ENCODE results near the gene NRL. TPM values are rescaled to one million over a fixed set of nuclear protein-coding genes. Genes with fewer than 3 reads are reported as not detected.

NRL gene
- total RNA-seq, 1 donor from 2014 or later = 2.3 TPM

- Mint-ChIP-seq H3K27ac (no peak overlapping the region), H3K4me3 (ENCODE audit: low read depth) (no peak overlapping the region), H3K9me3 (ENCODE audit: low read depth) (no peaks in the 10 kb centered on the region), H3K4me1 (ENCODE audit: low read depth) (peaks cover 16% of the 10 kb centered on the region), H3K27me3 (no peaks in the 10 kb centered on the region), H3K36me3 (ENCODE audit: insufficient read depth) (peaks cover 1% of the 10 kb centered on the region)
- DNase-seq (ENCODE audit: low spot score, unreplicated experiment) = no peak
- no peak for TF ChIP-seq CTCF (IDR thresholded peaks at IDR 0.05; ENCODE audit: unreplicated experiment)
Measured at GRCh38 chr14:24132976-24133375, 18.2 kb upstream of the NRL start.

- no peak for TF ChIP-seq CTCF (IDR thresholded peaks at IDR 0.05; ENCODE audit: unreplicated experiment)
- no peak overlapping the region for H3K27ac Mint-ChIP-seq
- no peak overlapping the region for H3K4me3 Mint-ChIP-seq (ENCODE audit: low read depth)
Measured at GRCh38 chr14:24132061-24132685, 17.4 kb upstream of the NRL start.

GRCh38 chr14:24131549-24131966 is 16.8 kb upstream of the NRL start:
- no peaks in the 10 kb centered on the region for H3K27me3 Mint-ChIP-seq
- H3K36me3 Mint-ChIP-seq (ENCODE audit: insufficient read depth) = no peaks in the 10 kb centered on the region
- no peak overlapping the region for H3K27ac Mint-ChIP-seq
- H3K4me1 Mint-ChIP-seq (ENCODE audit: low read depth) = peaks cover 10% of the 10 kb centered on the region
- H3K9me3 Mint-ChIP-seq (ENCODE audit: low read depth) = no peaks in the 10 kb centered on the region
- no peak for DNase-seq (ENCODE audit: low spot score, unreplicated experiment)
- H3K4me3 Mint-ChIP-seq (ENCODE audit: low read depth) = no peak overlapping the region
- no peak for TF ChIP-seq CTCF (IDR thresholded peaks at IDR 0.05; ENCODE audit: unreplicated experiment)

More at GRCh38 chr14:24132061-24132685, 17.4 kb upstream of the NRL start:
- Mint-ChIP-seq H3K4me1 (ENCODE audit: low read depth) (peaks cover 16% of the 10 kb centered on the region), H3K9me3 (ENCODE audit: low read depth) (no peaks in the 10 kb centered on the region), H3K36me3 (ENCODE audit: insufficient read depth) (peaks cover under 1% of the 10 kb centered on the region), H3K27me3 (no peaks in the 10 kb centered on the region)
- no peak for DNase-seq (ENCODE audit: low spot score, unreplicated experiment)

GRCh38 chr14:24130717-24131548 is 16.2 kb upstream of the NRL start:
- Mint-ChIP-seq H3K36me3 (ENCODE audit: insufficient read depth) (no peaks in the 10 kb centered on the region), H3K4me1 (ENCODE audit: low read depth) (peaks cover 8% of the 10 kb centered on the region), H3K27ac (no peak overlapping the region)

More at GRCh38 chr14:24130717-24131548, 16.2 kb upstream of the NRL start:
- Mint-ChIP-seq H3K9me3 (ENCODE audit: low read depth) (no peaks in the 10 kb centered on the region), H3K4me3 (ENCODE audit: low read depth) (no peak overlapping the region), H3K27me3 (no peaks in the 10 kb centered on the region)
- no peak for TF ChIP-seq CTCF (IDR thresholded peaks at IDR 0.05; ENCODE audit: unreplicated experiment)
- no peak for DNase-seq (ENCODE audit: low spot score, unreplicated experiment)
